GM19324 (cell line): ENCODE measurements around the gene AFF3.

Source experiments
- ATAC-seq: cut with Tn5 transposase; IDR thresholded peaks from one replicate; pipeline ENCODE4 v1.9.1; 2021; ENCODE audit warnings: mild to moderate bottlenecking, moderate library complexity; ENCODE audit not compliant: unreplicated experiment, low FRiP score

The AFF3 gene, protein sequence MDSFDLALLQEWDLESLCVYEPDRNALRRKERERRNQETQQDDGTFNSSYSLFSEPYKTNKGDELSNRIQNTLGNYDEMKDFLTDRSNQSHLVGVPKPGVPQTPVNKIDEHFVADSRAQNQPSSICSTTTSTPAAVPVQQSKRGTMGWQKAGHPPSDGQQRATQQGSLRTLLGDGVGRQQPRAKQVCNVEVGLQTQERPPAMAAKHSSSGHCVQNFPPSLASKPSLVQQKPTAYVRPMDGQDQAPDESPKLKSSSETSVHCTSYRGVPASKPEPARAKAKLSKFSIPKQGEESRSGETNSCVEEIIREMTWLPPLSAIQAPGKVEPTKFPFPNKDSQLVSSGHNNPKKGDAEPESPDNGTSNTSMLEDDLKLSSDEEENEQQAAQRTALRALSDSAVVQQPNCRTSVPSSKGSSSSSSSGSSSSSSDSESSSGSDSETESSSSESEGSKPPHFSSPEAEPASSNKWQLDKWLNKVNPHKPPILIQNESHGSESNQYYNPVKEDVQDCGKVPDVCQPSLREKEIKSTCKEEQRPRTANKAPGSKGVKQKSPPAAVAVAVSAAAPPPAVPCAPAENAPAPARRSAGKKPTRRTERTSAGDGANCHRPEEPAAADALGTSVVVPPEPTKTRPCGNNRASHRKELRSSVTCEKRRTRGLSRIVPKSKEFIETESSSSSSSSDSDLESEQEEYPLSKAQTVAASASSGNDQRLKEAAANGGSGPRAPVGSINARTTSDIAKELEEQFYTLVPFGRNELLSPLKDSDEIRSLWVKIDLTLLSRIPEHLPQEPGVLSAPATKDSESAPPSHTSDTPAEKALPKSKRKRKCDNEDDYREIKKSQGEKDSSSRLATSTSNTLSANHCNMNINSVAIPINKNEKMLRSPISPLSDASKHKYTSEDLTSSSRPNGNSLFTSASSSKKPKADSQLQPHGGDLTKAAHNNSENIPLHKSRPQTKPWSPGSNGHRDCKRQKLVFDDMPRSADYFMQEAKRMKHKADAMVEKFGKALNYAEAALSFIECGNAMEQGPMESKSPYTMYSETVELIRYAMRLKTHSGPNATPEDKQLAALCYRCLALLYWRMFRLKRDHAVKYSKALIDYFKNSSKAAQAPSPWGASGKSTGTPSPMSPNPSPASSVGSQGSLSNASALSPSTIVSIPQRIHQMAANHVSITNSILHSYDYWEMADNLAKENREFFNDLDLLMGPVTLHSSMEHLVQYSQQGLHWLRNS (N-terminal part only)

DNA sequence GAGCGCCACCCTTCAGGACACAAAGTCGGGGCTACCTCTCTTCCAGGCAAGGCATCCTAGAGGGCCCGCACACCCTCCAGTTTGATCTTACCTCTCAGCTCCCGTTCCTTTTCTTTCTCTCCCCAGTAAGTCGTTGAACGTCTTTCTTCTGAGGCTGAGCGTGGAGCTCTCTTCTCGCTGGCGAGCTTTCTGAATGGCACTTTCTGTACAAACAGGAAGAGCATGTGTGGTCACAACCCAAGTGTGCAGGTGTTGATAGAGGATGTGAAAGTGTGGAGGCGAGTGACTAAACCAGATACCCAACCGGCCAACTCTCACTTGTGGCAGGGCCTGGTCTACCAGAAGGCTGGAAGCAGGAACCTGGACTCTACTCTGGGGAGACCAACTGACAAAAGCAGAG lies at the start of gene AFF3:
AFF3 (minus strand) TSS at position 198 of the 400 bp plus-strand sequence. CDS start 38,136 bp downstream, outside the sequence.
- peak; percentile 84 for ATAC-seq

DNA sequence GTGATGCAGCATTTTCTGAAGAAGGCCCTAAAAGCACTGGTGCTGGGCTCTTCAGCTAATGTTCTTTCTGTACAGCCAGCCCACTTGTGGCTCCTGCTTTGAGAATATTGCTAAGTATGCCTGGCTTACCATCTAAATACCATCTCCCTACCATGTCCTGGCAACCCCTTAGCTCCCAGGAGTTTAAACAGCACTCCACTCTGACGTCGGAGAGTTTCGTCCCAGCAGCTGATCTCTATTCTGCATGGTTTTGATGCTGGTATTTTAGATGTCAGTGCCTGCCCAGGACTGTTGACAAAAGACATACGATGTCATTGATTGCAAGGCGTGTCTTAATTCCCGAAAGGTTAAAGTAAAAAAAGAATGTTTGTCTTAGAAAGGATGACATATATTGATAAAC lies 47.0 kb upstream of the AFF3 start:
- ATAC-seq = no peak

DNA sequence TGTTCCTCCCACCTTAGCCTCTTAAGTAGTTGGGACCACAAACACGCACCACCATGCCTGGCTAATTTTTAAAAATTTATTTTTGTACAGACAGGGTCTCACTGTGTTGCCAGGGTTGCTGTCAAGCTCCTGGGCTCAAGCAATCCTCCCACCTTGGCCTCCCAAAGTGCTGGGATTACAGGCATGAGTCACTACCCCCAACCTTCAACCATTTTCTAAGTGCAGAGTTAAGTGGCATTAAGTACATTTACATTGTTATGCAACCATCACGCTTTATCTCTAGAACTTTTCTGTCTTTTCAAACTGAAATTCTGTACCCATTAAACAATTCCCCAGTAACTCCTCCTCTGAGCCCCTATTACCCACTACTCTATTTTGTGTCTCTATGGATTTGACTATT lies 45.9 kb upstream of the AFF3 start:
- ATAC-seq = no peak

DNA sequence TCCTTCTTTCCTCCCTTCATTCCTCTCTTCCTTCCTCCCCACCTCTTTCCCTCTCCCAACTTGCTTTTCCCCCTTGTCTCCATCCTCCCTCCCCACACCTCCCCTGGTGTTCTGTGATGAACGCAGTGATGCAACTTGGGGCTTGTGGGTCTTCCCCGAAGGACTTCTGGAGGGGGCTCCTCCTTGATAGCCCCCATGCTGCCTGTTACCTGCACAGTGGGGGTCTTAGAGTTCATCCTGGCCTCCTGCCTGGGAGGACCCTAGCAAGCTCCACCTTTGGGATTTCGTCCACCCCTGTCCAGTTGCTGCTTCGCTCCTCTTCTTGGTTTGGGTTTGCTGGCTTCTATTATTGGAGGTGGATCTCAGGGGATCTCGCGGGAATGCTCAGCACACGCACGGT lies 43.7 kb upstream of the AFF3 start:
- ATAC-seq = no peak

DNA sequence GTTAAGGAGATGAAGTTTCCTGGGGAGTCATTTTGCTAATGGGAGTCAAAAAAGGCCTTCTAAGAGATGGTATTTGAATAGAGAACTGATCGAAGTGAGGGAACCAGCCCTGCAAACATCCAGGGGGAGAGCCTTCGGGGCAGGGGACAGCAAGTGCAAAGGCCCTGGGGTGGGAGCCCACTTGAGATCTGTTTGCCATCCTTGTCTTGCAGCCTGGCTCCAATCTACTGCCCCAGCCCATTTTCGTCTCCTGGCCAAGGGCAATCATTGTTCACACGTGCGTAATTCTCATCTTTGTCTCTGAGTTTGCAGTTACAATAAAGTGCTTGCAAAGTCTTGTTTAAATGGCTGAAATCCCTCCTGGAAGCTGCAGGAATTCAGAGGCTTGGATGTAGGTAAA lies 43.1 kb upstream of the AFF3 start:
- no peak for ATAC-seq

DNA sequence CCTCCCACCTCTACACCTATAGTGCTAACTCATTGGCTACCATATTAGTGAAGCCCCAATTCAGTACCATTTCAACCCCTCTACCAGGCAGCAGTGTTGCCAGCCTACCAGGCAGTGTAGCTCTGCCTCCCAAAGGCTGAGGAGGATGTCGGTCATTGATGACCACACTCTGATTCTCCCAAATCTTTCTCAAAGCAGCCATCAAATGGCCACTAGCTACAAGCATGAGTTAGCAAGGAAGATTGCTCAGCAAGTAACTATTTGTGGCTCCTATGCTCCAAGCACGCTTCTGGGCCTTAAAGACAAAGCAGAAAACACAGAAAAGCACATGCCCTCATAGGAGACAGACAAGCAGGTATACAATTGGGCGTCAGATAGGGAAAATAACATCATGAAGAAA lies 42.7 kb upstream of the AFF3 start:
- ATAC-seq = no peak

DNA sequence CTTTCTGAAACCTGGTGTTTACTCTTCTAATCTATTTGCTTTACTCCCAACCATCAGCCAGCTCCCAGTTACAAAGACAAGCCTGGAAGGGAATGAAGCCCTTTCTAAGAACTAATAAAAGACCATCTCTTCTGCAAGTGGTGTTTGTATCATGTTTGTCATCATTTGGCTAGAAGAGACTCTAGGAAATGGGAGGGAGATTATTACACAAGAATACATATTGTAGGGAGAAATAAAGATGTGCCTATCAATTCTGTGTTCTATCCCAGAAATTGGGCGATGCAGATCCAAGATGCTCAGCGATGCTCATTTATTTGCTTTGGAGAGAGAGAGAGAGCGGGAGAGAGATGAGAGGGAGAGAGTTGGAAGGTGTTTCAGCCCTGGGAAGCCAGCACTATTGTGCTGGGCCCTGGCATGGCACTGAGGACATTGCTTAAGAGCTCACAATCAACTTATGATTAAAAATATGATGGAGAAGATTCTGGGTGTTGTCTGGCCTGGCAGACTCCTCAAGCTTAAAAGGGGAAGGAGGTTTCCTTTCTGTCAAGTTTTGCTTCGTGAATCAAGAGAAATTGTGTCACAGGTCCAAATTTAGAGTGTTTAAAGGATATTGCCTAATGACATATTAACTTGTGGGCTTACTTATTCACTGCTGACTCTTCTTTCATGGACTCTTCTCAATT lies 41.8 kb upstream of the AFF3 start:
- ATAC-seq = no peak

DNA sequence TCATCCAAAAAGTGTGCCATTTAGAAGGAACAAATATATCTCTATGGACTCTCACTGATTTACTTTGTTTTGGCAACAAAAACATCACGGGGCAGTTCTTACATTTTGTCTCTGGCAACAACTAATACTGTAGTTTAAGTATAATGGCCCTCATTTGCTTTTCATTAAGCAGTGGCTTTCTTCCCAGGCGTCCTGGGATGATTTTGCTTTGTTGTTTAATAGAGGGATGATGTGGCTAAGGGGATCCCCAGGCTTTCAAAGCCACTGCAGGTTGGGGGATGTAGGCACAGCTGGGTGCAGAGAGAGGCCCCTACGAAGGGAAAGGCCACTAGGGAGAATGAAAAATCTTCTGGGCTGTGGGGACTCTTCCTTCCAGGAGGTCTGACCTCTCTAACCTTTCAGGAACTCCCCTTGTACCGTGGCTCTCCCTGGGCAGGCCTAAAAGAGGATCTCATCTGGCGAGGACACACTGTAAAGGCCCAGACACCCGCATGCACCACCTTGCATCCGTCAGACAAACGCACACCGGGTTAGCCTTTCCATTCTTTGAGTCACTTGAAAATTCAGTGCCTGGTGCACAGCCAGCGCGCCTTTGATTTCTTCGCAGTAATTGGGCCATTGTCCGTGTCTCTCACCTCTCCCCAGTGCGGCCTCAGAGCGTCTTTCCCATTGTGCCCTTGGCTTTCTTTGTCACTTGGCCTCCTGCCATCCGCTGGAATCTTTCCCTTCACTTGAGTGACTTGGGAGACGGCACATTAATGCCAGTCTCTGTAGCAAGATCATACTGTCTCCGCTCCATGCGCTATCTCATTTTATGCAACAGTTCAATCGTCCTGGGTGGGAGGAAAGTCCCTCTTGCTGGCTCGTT lies 40.3 kb upstream of the AFF3 start:
- ATAC-seq = no peak

DNA sequence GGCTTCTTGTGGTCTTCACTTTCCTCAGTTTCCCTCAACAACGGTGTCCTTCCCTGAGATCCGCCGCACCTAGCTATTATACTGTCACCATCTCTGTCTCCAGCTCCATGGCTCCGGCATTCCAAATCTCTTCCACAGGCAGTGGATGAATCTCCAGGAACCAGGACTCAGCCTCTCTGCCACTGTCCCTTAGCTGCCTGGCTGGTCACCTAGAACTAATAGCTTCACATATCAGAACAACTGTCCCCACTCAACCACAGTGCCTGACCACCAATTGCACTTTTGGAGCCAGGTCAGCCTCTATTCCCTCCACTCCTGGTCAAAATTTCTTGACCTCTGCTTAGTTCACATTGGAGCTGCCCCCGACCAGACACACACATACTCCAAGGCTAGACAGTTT lies 38.1 kb upstream of the AFF3 start:
- no peak for ATAC-seq

DNA sequence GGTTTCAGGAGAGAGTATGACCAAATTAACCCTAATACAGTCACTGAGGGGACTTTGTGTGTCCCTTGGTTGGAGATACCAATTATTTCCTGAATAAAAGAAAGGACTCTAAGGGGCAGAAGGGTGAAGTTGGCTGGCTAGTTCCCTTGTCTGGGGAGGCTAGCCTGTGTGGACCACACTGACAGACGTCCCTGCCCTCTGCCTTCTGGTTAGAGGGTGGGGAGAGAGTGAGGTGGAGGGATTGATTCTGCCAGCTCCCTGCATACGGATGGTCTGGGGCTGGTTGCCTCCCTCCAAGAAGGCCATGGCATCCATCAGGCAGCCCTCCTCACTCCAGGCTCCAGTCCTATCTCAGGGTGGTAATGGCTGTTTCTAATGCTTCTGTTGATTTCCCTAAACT lies 37.4 kb upstream of the AFF3 start:
- no peak for ATAC-seq

DNA sequence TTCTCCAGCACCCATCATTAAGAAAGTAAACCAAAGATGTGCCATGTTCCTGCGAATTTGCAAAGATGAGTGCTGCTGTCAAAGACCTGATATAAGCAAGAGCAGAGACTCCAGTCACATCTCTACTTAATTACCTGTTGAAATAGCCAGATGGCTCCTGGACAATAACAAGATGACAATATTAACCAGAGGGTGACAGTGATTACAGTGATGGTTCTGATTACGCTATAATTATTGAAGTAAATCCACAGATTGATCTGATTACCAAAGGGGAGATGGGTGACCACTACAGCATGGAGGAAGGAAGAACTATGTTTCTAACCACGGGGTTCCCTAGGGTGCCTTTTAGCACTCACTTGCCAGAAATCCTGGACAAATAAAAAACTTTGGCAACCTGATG lies 36.5 kb upstream of the AFF3 start:
- ATAC-seq = no peak

DNA sequence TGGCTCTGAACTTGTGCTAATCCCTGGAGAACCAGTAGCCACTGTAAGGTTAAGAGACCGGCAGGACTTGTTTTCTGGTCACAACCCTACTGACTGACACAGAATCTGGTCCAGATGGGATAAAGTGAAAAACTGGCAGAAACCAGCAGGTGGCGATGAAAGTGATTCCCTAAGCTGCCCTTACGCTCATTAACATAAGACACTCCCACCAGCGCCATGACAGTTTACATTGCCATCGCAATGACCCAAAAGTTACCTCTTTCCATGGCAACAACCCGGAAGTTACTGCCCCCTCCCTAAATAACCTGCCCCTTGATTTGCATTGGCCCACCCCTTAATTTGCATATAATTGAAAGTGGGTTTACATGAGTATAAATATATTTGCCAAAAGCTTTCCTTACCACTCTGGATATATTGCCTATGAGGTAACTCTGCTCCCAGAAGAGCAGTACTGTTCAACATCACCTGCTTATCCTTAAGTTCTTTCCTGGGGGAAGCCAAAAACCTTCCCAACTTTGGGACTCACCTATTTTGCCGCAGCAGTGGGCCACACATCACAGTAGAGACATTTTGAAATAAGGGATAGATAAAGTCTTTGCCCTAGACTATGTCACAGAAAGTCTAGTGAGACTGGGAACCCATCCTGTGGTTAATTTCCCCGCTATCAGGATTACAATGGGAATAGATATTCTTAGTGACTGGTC lies 35.8 kb upstream of the AFF3 start:
- no peak for ATAC-seq

DNA sequence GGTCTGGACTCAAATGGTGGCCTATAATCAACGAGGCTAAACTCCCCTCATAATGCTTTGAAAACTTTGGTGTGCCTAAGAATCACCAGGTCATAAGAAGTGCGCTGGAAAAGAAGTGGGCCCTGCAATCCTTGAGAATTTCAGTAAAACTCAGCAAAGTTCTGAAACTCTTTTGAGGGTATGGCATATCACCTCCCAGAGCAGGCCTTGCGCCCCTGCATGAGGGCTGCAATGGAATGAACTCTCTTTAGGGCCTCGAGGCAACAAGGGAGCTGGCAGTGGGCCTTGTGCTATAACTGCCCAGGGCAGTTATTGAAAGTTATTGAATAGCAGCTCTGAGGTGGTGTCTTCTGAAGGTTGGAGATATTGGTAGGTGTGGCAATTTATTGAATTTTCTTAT lies 34.5 kb upstream of the AFF3 start:
- ATAC-seq = no peak

DNA sequence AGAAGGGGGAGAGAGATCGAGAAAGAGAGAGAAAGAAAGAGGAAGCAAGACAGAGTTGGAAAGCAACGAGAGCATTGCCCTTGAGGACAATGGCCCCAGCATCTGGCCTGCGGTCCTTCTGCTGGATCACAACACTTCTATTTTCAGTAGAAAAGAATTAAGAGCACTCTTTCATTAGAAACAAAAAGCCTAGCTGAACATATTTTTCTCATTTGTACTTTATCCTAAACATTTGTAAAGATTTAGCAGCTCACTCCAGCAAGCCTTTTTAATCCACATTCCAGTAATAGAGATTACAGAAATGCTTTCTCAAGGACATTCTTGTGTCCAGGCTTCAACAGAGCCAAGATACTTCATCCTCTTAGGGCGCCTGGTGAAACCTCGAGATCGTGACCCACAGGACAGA lies 31.6 kb upstream of the AFF3 start:
- ATAC-seq = no peak

DNA sequence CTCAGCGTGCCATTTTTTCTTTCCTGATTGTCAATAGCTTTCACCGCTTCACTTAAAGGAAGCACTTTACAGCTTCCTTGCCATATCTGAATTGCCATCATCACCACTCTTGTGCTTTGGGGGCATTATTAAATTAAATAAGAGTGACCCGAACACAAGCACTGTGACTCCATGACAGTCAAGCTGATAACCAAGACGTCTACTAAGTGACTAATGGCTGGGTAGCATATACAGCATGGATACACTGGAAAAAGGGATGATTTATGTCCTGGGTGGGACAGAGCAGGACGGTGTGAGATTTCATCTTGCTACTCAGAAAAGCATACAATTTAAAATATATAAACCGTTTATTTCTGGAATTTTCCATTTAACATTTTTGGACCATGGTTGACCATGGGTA lies 24.3 kb upstream of the AFF3 start:
- no peak for ATAC-seq

DNA sequence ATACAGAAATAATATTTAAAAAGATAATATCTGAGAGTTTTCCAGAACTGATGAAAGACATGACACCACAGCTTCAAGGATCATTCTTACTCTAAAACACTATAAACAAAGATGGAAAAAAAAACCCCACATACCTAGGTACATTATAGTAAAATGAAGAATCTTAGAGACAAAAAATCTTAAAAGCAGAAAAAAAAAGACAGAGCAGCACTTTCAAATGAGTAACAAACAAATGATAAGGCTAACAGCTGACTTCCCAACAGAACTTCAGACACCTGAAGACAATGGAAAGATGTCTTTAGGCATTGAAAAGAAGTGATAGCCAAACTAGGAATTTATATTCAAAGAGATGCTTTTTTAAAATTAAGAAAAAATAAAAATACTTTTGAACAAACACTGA lies 21.2 kb upstream of the AFF3 start:
- ATAC-seq = no peak

DNA sequence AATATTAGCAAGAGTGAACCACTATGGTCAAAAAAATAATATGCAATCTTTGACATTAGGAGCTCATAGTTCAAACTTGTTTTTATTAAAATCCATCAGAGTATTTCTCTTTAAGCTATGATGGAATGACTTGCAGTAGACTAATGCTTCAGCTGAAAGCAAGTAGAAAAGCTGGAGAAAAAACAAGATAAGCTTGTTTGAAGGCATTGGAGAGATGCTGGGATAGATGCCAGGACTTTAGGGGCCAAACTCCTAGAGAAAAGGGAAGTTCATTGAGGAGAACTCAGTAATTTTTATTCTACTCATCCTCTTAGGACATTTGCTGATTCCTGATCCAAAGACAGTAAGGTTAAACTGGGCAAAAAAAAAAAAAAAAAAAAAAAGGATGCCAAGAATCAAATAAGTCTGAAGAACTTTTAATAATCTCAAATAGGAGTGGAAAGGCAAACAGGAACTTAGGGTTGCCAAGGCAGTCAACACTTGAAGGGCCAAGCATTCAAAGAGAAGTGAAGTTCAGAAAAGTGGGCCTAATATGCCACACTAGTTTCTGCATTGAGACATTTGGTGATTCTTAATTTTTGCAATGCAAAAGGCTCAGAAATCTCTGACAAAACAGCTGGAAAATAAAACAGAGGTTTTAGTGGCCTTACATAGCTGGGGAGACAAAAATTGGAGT lies 19.7 kb upstream of the AFF3 start:
- ATAC-seq = no peak

DNA sequence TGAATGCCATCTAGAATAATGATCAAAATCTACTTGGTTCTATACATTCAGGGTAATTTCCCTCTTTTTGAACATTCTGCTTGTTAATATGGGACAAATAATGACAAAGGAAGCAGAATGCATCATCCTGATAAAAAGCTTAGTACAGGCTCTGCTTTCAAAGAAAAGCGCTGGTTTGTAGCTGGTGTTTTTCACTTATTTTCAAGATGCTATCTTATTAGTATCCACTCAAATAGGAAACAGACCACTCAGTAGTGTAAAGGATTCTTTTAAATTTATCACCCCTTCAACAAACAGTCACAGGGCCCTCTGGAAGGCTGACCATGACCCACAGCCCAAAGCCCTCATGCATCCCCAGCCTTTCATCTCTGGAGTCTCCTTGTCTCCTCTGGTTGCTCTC lies 18.0 kb upstream of the AFF3 start:
- no peak for ATAC-seq
